NCI-H2107 (cell line): ENCODE measurements around the gene IP6K2.

ENCODE experiments used
- DNase-seq: peaks from one replicate; lab custom pipeline; 2025; lab: John Stamatoyannopoulos, UW

The IP6K2 gene

DNA sequence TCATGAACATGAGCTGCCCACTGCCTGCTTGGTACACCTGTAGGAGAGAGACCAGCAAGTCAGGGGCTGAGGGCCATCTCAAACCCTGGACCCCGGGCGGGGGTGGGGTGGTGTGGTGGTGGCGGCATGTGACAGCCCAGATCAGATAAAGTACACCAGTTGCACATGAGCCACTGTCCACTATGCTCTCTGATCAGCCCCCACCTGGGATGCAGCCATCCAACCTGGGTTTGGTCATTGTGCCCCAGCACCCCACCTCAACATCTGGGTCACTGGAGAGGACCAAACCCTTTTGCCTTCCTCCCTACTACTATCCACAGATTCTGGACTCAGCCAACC, 28.3 kb downstream of the IP6K2 start:
- no peak for DNase-seq

DNA sequence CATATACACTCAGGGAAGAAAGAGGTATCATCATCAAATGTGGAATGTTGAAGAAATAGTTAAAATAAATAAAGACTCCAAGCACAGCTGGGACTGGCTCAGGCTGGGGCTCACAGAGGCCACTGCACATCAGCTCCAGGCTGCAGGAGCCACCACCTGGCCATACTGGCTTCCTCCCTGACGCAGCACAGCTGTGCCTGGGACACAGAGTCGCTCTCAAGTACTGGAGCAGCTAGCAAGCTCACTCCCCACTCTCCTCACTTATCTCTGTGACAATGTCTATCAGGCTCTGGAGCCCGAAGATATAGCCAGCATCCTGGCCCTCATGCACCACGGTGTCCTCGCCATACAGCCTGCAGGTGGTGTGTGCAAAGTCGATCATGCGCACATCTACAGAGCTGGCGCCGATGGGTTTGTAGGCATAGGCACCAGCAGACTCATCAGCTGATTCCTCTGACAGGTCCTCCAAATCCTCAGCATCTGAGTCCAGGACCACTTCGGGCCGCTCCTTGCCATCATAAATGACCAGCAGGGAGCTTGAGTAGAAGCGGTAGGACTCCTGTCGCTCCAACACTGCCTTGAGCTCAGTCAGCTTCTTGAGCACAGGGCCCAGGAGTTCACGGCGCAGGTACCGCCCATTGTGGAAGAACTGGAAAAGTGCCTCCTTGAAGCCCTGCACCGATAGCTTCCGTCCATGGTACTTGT, 28.8 kb downstream of the IP6K2 start:
- DNase-seq, result no peak

DNA sequence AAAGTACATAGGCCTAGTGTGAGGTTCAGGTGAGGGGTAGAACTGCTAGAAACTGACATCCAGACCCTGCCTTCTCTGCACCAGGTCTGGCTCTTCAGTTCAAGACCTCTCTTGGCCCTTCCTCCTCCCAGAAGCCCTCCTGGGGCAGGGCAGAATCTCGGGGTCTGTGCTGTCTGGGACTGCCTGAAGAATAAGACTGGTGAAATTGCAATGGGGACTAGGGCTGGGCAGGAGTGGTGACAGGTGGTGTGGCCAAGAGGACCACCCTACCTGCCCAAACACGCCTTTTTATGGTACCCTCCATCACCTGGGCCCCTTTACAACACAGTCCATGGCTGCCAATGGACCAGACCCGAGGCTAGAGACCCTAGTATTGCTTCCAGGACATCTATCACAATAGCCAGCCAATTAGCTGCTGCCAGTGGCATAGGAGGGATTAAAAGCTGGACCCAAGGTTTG, 29.8 kb downstream of the IP6K2 start:
- no peak for DNase-seq

DNA sequence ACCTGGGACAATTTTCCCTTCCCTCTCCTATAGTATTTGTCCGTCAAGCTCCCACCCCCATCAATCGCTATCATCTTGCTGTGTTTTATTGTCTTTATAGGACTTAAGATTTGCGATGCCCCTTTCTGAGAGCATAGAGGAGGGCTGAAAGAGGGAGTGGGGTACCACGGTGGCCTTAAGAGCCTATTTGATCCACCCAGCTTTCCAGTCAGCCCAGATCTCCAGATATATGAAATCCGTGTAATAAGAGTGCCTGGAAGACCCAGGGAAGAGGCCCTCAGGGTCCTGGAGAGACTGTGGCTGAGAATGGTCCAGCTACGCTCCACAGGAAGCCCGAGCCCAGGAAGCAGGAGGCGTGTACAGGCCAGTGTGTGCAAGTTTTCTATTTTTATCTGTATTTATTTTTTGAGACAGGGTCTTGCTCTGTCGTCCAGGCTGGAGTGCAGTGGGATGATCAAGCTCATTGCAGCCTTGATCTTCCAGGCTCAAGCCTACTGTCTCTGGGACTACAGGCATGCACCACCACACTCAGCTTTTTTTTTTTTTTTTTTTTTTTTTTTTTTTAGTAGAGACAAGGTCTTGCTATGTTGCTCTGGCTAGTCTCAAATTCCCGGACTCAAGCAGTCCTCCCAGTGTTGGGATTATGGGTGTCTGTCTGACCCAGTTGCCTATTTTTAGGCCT, 30.3 kb downstream of the IP6K2 start:
- DNase-seq, result no peak

DNA sequence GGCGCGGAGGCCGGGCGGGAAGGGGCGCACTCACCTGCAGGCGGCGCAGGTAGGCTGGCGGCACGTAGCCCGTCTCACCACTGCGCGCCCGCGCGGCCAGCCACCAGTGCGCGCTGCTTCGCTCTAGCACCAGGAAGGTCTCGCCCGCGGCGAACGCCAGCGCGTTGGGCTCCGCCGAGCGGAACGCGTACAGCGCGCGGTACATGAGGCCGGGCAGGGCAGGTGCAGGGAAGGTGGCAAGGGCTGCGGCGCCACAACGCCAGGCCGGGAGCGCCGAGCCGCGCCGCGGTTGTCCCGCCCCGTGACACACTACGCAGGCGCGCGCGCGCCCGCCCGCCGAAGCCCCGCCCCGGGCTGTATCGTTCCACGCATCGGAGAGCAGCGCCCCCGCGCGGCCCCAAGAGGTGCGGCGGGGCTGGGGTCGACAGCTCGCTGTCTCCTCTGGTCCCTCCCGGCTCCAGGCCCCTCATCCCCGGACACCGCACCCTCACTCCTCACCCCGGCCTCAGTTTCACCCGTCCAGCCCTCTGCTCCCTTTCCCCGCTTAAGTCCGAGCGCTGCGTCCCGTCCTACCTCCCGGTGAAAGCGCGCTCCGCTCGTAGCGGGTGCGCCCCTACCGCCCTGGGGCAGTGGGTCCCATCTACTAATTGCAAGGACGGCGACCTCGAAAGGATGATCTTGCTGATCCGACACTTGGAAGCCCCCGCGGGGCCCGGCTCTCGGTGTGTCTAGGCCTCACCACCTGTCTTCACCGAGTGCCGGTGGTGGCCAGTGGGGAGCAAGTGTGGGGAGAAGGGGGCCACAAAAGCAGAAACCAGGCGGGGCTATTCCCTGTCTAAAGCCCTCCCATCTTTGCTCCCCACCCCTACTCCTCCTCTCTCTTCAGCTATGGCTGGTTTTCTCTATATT, 31.2 kb downstream of the IP6K2 start, which contains the start of gene NCKIPSD:
Gene NCKIPSD, minus strand, starts transcription at position 313 of the 909 bp plus-strand sequence. Its CDS starts 108 bp downstream, at position 205.
- DNase-seq, result peak; percentile 37

DNA sequence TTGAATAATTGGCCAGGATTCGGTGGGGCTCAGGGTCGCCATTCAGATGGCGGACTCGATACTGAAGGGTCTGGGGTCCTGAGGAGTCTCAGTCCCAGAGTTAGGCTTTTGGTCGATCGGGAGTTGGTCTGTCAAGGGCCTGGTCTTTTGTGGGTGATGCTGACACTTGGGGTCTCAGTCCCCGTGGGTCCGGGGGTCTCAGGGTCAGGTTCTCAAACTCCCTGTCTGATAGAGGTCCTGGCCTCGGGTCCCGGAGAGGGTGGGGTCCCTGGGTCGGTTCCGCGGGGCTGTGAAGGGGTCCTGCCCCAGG, 31.8 kb downstream of the IP6K2 start:
- DNase-seq, result no peak

DNA sequence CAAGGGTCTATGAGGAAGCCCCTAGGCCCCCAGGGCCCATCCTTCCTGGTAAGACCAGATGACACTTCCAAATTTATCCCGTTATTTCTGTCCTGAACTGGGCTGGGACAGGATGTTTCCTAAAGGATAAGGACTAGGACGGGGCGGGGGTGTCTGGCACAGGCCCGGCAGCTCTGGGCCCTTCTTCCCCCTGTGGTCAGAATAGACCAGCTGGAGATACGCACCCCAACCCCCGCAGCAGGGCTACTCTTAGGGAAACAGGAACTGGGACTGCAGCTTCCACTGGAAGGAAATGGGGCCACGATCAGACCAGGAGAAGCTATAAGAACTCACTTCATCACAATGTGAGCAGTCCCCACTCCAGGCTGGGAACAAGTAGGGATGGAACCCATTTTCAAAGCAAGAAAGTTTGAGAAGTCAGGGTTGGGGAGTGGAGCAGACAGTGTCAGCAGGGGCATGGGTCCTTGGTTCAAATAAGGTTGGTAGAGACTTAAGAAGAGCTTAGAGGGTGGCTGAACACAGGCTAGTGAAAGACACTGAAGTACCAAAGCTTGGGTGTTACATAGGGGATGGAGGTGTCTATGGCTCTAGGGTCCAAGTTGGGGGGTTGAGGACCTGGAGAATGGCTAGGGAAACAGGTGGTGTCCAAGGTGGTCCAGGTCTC, 32.4 kb downstream of the IP6K2 start:
- DNase-seq, result no peak

DNA sequence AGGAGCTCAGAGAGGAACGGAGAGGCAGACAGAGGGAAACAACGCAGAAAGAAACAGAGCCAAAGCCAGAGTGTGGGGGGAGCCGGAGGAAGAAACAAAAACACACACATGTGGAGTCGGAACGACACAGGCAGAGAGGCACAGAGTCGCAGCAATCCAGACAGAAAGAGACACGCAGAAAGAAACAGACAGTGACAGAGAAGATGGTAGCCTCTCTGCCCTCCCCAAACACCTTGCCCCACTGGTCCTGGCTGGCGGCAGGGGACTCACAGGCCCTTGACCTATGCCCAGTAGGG, 33.0 kb downstream of the IP6K2 start:
- no peak for DNase-seq

DNA sequence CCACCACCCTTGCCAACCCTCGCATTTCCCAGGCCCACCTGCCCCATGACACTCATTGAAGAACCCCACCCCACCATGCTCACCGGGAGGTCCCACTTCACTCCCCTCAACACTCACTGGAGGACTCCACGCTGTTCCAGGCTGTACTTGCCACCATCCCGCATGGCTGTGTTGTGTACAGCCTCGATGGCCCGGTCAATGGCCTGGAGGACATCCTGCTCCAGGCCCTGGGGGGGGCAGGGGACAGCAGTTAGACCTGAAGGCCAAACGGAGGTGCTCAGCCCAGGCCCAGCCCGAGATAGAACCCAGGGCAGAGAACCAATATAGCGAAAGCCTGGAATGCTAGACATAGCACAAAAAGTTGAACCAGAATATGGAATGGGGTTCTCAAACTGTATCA, 34.2 kb downstream of the IP6K2 start:
- no peak for DNase-seq

DNA sequence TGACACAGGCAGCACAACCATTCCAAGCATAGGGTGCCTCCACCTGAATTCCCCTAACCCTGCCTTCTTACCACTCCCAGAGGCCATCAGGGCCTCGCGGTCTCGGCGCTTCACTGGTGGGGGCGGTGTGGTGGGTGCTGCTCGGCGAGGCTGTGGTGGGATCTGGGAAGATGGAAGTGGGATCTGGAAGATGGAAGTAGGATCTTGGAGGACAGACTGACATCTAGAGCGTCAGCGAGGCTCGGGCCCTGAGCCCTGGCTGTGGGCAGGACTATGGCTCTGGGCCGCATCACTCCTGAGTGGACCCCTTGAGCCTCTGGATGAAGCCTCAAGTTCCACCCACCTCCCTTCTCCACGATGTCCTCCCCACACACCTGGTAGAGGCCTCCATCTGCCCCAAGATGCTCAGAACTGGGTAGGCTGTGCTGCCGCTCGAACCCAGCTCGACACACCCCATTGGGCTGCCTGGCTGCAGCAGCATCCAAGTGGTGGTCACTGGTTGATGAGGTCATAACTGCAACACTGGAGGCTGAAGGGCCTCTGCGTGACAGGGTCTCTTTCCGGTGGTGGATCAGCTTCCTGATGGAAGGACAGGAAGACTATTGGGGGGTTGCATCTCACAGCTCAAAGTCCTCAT, 34.9 kb downstream of the IP6K2 start:
- DNase-seq, result no peak

DNA sequence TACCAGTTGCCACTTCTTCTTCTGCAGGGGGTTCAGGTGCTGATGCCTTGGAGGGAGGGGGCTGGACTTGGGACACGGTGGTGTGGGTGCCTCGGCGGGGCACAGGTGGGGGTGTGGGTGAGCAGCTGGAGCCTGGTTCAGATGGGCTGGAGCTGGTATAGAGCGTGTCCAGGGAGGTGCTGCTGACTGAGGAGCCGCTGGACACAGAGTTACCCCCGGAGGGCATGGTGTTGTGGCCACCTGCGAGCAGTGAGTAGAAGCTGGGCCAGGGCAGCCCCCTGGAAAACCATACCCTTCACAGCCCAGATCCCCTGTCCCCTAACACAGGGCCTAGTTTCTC, 35.5 kb downstream of the IP6K2 start:
- no peak for DNase-seq

DNA sequence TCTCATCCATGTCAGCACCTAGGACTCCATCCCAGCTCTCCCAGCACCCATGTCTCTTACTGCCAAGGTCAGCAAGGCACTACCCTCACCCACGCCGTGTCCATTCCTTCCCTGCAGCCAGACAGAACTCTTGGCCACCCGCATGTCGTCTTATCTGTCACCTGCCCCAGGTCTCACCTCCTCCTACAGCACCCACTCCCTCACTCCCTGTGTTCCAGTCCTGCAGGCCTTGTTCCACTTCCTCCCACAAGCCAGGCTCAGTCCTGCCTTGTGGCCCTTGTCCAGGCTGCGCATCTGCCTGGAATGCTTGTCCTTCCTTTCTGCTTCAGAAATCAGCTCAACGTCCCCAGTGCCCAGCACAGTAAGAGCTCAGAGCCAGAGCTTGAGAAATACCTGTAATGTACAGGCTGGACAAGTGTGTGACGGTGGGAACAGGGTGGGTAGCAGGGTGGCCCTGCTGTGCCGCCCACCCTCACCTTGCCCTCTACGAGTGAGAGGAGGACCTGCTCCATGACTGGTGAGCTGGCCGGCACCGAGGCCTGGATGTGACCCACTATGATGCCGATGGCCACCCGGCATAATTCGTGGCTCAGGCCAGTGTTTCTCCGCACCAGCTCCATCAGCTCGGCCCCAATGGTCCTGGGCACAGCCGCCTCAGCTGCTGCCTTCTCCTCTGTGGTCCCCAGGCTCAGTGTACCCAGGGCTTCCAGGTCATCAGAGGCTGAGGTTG, 36.0 kb downstream of the IP6K2 start:
- DNase-seq, result no peak

DNA sequence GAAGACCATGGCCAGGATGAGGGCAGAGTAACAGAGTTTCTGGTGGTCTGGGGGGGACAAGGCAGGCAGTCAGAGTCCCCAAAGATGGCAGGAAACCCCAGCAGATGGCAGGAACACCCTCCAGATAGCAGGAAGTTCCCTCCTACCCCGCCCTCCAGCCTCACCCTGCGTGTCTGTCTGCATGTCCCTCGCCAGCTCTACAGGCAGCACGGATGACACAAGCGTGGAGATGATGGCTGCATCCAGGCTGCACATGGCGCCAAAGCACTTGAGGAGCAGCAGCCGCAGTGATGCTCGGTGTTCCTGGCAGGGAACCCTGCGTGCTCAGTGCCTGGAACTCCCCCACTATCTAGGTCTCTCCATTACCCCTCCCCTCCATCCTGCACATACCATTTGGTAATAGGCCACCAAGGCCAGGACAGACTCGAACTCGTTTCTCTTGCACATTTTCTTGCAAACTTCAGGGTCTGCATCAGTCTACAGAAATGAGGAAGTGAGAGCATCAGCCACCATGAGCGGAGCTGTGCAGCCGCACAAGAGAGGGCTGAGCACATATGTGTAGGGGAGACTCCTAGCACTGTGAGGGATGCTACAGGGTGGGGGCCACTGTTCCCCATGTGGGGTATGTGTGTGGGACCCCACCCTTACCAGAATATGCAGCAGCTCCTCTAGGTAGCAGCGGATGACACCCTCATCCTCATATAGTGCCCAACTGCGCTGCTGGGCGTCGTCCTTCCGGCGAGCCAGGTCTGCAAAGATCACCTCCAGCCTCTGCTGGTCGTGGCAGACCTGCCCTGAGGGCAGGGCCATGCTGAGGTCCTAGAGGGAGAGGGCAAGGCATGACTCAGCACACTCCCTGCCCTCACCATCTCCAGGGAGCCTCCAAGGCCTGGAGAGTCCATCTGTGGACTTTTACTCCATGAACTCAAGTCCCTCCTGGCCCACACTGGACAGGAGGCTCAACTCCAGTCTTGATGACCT, 37.3 kb downstream of the IP6K2 start:
- DNase-seq, result no peak

DNA sequence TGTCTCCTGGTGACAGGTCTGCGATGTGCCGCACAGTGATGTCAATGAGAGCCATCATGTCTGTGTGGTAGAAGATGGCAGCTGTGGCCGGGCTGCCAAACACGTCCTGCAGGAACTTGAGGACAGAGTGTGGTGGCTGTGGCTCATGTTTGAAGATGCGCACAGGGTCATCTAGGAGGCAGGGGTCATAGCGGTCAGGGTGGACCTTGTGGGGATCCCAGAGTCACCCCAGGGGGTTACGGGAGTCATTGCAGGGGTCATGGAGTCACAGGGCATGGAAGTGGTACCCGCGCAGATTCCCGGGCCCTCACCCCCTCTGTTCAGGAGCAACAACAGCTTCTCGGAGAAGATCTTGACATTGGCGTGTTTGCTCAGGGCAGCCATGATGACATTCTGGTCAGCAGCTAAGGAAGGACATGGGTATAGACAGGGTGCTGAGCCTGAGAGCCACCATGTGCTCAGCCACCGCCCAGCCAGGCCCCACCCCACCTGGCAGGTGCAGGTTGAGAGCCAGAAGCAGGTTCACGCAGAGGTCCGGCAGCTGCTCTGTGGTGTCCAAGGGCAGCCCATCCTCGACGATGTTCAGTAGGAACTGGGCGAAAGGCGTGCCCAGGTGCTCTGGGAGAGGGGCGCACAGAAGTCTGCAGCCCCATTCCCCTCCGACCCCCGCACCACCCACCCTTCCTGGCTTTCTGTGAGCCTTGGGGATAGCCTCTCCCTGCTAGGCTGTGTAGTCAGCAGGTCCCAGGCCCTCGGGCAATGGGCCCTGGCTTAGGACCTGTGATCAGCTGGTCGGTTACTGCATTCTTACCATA, 38.2 kb downstream of the IP6K2 start:
- no peak for DNase-seq

DNA sequence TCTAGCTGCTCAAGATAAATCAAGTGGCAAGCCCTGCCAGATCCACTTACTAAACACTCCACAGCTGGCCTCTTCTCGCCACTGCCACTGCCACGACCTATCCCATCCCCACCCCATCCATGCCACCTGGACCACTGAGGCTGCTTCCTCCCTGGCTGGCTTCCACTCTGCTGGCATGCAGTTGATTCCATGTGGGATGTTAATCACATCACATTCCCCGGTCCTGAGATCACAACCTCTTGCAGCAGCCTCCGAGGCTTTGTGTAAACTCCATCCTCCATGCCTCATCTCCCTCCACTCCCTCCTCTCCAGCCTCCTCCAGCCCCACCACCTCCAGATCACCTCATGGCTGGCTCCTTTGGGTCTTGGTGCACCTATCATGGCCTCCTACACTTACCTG, 39.0 kb downstream of the IP6K2 start:
- DNase-seq, result no peak

DNA sequence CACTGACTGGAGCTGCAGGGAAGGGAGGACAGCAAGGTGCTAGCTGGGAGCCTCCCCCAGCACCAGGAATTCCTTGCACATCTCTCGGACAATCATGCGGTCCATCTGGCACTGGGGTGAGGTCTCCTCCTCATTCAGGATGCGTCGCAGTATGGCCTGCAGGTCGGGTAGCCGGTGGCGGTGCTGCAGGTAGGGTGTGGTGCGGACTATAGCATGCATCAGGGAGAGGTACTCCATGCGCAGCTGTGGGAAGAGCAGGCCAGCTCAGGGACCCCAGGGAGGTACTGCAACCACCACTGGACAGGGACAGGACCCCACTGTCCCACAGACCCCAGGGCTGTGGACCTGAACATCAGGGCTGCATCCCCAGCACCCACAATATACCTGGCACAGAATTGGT, 42.5 kb downstream of the IP6K2 start:
- DNase-seq, result no peak

DNA sequence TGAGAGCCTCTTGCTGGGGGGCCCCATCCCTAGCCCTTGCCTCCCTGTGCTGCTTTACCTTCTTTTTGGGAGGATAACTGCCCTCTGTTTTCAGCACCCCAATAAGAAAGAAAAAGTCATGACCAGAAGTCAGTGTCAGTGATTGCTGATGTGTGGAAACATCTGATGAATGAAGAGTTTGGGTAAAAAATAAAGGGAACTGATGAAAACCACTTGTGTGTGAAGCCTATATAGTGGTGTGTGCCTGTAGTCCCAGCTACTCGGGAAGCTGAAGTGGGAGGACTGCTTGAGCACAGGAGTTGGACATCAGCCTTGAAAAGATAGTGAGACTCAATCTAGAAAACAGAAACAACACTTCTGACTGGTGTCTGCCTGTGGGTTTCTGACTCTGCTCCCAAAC, 44.5 kb downstream of the IP6K2 start:
- no peak for DNase-seq

DNA sequence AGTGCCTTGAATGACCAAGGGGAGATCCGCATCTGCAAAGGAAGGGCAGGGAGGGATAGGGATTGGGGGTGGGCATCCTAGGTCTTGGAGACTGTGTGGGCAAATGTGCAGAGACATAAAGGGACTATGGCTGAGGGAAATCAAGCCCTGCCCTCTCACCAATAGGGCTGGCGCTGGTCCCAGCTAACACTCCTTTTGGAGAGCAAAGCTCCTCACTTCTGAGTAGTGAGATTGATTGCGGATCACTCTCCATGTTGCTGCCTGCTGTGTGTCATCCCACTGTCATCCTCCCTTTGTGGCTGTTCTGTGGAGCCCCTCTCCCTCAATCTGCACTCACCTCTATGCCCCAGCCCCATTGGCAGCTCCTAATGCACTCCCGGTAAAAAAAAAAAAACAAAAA, 52.1 kb downstream of the IP6K2 start:
- DNase-seq, result no peak

DNA sequence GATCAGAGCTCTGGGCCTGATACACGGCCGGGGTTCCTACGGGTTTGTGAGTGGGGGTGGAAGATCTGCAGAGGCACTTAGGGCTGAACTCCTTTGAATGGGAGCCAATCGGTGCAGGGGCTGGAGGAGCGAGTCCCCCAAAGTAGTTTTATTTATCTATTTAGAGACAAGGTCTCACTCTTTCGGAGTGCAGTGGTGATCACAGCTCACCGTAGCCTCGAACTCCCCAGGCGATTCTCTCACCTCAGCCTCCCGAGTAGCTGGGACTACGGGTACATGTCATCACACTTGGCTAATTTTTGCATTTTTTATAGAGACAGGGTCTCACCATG, 52.7 kb downstream of the IP6K2 start:
- DNase-seq, result no peak
